ES-I3 (cell line): ENCODE results near the gene WTAP.

ENCODE experiments used
- H3K36me3 ChIP-seq: 2 replicates; pipeline ENCODE4 v1.6.1; 2013; ENCODE audit warnings: mild to moderate bottlenecking, low read length, control low read depth, moderate library complexity; ENCODE audit not compliant: insufficient read depth
- H3K4me1 ChIP-seq: 2 replicates; pipeline ENCODE4 v1.6.1; 2013; ENCODE audit warnings: mild to moderate bottlenecking, control low read depth, low read length; ENCODE audit not compliant: insufficient read depth
- H3K9ac ChIP-seq: 2 replicates; pipeline ENCODE4 v1.6.1; 2013; ENCODE audit warnings: low read depth, mild to moderate bottlenecking, low read length, moderate library complexity
- H3K9me3 ChIP-seq: 2 replicates; pipeline ENCODE4 v1.6.1; 2013; ENCODE audit warnings: mild to moderate bottlenecking, low read length, moderate library complexity; ENCODE audit not compliant: control insufficient read depth, insufficient read depth

WTAP gene

DNA sequence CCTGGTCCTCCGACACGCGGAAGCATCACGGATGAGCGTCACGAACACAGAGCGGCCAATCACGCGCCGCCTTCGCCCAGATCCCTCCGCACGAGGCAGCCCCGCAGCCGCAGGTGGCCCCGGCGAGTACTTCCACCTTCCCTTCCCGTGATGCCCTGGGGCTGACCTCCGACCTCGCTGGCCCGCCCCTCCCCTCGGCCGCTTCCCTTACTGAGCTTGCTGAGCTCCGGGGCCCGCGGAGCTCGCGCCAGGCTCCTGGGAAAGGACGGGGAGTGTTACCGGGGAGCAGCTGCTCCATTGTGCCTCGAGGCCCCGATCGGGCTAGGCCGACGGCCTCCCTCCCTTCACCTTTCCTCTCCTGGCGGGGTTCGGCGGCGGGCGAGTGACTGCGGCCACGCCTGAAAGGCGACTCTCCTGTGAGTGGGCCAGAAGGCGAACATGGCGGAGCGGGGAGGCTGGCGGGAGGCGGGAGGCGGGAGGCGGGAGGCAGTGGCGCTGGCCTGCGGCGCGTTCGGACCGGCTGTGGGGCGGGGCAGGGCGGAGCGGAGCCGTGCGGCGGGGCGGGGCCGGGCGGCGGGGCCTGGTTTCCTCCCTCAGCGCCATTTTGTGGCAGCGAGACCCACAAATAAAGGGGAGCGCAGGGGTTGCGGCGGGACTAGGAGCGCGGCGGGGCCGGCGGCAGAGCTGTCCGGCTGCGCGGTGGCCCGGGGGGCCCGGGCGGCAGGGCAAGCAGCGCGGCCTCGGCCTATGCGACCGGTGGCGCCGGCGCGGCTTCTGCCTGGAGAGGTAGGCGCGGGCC lies at the start of gene WTAP:
Gene WTAP, plus strand, starts transcription at position 589 of the 799 bp plus-strand sequence. CDS start 8,760 bp downstream, outside the sequence.
- Histone ChIP-seq H3K4me1 (peaks cover 11% of the 10 kb centered on the region; the same call in 1 of the 2 replicates), H3K9ac (peak within 1 kb of the TSS; percentile 95), H3K9me3 (no peaks in the 10 kb centered on the region), H3K36me3 (no peaks in the 10 kb centered on the region)

DNA sequence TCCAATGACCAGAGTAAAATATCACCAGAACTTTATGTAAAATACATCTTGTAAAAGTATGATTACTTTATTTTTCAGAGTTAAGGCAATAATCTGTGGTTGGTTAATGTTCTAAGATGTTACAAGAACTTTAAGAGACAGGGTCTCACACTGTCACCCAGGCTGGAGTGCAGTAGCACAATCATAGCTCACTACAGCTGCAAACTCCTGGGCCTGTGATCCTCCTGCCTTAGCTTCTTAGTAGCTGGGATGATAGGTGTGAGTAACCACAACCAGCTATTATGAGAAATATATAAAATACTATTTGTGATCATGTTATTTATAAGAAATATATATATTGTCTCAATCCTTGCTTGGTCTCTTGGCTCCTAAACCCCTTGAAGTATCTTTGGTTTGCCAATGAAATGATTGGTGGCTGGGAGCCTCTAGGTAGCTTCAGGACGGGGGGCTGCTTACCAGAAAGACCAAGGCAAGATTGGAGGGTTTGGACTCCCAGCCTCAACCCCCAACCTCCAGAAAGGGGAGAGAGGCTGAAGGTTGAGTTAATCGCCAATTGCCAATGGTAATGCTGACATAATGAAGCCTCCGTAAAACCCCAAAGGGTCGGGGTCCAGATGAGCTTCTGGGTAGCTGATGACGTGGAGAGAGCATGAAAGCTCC lies 49.7 kb upstream of the WTAP start:
- Histone ChIP-seq H3K36me3 (peaks cover 7% of the 10 kb centered on the region; the same call in 1 of the 2 replicates), H3K4me1 (no peaks in the 10 kb centered on the region), H3K9me3 (no peaks in the 10 kb centered on the region), H3K9ac (no peak overlapping the region)

DNA sequence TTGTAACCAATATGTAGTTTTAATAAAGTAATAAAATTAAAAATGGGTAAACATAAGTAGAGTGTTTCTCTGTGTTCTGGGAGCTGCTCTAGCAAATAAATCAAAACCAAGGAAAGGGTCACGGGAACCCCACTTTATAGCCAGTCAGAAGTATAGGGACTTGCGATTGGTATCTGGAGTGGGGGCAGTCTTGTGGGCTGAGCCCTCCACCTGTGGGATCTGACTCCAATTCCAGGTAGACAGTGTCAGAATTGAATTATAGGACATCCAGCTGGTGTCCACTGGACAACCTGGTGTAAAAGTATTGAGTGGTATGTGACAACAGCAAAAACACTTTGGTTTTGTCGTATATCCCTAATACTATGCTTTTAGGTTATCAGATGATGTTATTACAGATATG lies 48.7 kb upstream of the WTAP start:
- Histone ChIP-seq H3K9ac (no peak overlapping the region), H3K9me3 (no peaks in the 10 kb centered on the region), H3K36me3 (peaks cover 7% of the 10 kb centered on the region; the same call in 1 of the 2 replicates), H3K4me1 (no peaks in the 10 kb centered on the region)

DNA sequence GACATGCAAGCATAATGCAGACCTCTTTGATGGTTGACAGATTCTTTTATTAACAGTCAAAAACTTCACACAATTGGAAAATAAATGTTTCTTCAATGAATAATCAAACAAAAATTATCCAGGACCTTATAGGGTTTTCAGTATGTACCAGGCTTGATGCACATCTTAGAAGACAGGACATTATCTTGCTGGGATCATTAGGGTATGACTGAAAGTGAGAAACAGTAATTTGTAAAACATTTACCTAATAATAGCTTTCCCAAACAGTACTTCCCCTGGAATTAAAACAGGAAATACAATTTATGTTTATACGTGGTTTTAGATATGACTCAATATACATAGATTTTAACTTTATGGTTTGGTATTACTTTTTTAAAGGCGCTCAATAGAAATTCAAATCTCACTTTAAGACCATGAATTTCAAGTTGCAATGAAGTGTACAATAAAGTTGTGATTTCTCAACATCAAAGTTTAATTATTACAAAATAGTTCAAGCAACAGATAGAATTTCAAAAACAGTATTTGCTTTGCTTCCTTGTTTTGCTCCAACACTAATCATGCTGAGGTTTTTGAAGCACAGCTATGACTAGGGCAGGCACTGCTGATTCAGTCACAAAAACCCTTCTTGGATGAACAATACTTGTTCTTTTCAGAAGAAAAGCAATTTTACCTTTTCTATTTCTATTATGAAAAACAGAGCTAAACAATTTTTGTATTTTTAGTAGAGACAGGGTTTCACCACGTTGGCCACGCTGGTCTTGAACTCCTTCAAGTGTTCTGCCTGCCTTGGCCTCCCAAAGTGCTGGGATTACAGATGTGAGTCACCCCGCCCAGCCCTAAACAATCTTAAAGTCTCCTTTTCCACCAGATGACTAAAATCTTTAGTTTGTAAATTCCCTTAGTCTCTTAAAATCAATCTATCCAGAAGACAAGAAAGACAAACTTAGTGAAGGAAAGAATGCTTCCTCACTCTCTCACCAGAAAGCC lies 47.9 kb upstream of the WTAP start:
- no peak overlapping the region for H3K9ac ChIP-seq
- H3K9me3 ChIP-seq = no peaks in the 10 kb centered on the region
- H3K4me1 ChIP-seq = no peaks in the 10 kb centered on the region
- peaks cover 7% of the 10 kb centered on the region; the same call in 1 of the 2 replicates for H3K36me3 ChIP-seq

DNA sequence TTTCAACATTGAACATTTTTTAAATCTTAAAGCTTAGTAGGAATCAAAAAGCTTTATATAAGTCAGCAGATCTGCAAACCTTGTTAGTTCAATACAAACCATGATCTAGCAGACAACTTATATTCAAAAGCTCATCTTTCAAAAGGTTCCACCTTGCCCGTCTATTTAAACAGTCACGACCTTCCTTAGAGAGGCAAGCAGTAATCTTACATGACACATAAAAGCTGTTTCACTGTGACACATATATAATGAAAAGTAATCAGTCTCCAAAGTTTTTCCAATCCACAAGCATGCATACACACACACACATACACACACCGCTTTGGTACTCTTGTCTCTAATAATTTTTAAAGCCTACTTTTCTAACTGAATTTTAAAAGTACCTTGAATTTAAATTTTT lies 47.2 kb upstream of the WTAP start:
- H3K36me3 ChIP-seq = peaks cover 7% of the 10 kb centered on the region; the same call in 1 of the 2 replicates
- no peak overlapping the region for H3K9ac ChIP-seq

DNA sequence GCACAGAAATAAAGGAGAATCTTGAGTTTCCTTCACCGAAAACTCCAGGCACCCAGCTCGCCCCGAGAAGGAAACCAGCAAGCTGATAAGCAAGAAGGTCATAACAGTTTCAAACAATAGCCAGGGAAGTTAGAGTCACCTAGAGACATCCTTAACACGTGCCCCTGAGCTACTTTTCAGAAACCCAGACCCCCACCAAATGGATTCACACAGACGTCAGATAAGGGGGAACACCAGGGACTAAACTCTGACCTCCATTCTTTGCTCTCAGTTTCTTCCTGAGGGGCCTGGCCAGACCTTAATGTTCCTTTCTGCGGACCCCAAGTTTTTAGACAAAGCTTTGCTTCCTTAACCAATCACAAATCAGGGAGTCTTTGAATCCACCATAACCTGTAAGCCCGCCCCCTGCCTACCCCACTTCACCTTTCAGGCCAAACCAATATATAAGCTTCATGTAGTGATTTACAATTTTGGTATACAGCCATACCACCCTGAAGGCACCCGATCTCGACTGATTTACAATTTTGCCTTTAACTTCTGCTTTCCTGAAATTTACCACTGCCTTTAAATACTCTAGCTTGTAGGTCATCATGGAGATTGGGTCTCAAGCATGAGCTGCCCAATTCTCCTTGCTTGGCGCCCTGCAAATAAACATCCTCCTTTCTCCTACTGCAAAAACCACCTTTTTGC lies 46.0 kb upstream of the WTAP start:
- Histone ChIP-seq H3K9me3 (no peaks in the 10 kb centered on the region), H3K36me3 (peaks cover 7% of the 10 kb centered on the region; the same call in 1 of the 2 replicates), H3K4me1 (no peaks in the 10 kb centered on the region), H3K9ac (no peak overlapping the region)

More for the DNA sequence above, 47.2 kb upstream of the WTAP start:
- Histone ChIP-seq H3K9me3 (no peaks in the 10 kb centered on the region), H3K4me1 (no peaks in the 10 kb centered on the region)

DNA sequence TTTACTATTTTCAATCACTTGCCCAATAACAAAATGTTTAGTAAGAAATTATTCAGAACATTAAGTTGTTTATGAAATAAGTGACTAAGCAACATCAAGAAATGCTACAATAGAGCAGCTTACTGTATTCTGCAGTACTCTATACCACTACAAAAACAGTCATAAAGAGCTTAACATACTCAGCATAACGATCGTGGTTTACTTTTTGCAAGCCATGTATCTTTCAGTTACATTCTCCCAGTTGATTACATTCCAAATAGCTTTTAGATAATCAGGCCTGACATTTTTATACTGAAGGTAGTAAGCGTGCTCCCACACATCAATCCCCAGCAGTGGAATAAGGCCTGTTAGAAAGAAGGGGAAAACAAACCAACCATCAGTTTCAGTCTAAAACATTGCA lies 45.0 kb upstream of the WTAP start:
- Histone ChIP-seq H3K9ac (no peak overlapping the region), H3K9me3 (no peaks in the 10 kb centered on the region), H3K36me3 (peaks cover 7% of the 10 kb centered on the region), H3K4me1 (no peaks in the 10 kb centered on the region)

DNA sequence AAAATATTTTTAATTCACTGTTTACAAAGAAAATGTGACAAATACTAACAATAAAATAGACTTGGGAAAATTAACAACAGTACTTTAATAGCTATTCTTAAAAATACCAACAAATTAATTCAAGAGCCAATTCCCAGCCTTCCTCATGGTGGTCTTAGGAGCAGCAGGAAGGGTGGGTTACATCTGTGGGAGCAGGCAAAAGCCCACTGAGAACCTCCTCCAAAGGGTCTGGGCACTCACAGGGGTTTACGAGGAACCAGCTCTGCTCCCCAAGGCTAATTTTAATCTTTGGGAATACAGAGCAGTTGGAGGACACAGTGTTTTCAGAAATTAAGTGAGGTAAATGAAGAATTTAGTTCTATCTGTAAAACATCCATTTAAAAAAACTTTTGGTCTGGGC lies 44.5 kb upstream of the WTAP start:
- H3K9ac ChIP-seq = no peak overlapping the region
- no peaks in the 10 kb centered on the region for H3K9me3 ChIP-seq
- H3K36me3 ChIP-seq = peaks cover 8% of the 10 kb centered on the region
- no peaks in the 10 kb centered on the region for H3K4me1 ChIP-seq

DNA sequence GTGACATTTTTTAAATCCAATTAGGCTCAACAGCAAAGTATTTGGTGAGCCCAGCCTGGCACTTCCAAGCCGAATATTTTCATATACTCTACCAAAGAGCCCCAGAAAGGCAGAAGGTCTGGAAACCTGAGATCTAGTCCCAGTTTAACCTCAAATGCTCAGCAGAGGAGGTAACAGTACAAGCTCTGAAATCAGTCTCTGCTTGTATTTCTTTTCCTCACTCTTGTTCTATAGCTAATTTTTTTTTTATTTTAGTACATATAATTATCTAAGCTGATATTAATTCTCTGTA lies 43.3 kb upstream of the WTAP start:
- Histone ChIP-seq H3K9ac (no peak overlapping the region), H3K9me3 (no peaks in the 10 kb centered on the region), H3K36me3 (peaks cover 8% of the 10 kb centered on the region), H3K4me1 (no peaks in the 10 kb centered on the region)

DNA sequence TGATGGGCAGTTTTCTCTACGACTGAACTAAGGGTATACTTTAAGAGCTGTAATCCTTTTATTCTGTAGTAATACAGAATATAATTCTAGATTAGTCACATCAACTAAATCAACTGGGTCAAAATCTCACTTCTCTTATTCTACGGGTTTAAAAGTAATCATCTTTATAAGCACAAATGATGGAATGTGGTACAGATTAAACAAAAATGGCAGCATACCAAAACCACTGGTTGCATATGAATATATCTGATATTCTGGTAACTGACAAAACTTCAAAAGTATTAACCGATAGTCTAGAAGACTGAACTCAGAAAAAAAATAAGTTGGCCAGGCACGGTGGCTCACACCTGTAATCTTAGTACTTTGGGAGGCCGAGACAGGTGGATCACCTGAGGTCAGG lies 41.3 kb upstream of the WTAP start:
- Histone ChIP-seq H3K36me3 (peaks cover 6% of the 10 kb centered on the region), H3K9me3 (no peaks in the 10 kb centered on the region), H3K9ac (no peak overlapping the region), H3K4me1 (no peaks in the 10 kb centered on the region)

DNA sequence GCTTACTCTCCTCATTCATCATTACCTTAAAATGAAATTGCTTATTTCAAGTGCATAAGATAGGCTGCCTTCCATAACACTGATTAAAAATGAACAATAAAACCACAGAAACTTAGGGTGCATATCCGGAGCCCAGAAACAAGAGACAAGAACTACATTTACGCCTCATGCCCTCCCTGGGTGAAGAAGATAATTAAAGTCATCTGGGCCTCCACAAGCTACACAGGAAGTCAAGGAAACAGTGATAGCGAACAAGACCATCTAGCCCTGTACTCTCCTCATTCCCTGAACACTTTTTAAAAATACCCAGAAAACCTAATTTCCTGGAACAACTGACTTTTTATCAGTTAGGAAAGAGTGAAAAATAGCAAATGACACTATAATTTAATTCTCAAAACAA lies 40.6 kb upstream of the WTAP start:
- Histone ChIP-seq H3K4me1 (no peaks in the 10 kb centered on the region), H3K9ac (no peak overlapping the region), H3K9me3 (no peaks in the 10 kb centered on the region), H3K36me3 (peaks cover 4% of the 10 kb centered on the region)

DNA sequence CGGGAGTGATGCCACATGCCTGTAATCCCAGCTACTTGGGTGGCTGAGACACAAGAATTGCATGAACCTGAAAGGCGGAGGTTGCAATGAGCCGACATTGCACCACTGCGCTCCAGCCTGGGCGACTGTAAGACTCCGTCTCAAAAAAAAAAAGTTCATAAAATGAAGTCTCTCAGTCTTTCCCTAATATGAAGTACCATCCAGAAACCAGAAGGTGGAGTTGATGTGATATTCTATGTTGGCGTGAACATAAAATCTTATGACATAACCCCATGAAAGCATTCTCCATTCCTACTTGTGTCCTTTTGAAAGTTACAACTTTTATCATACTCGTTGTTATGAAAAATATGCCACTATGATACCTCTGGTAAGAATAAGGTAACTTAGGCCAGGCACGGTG lies 40.0 kb upstream of the WTAP start:
- H3K9ac ChIP-seq = no peak overlapping the region
- no peaks in the 10 kb centered on the region for H3K4me1 ChIP-seq
- H3K36me3 ChIP-seq = peaks cover 4% of the 10 kb centered on the region
- no peaks in the 10 kb centered on the region for H3K9me3 ChIP-seq

DNA sequence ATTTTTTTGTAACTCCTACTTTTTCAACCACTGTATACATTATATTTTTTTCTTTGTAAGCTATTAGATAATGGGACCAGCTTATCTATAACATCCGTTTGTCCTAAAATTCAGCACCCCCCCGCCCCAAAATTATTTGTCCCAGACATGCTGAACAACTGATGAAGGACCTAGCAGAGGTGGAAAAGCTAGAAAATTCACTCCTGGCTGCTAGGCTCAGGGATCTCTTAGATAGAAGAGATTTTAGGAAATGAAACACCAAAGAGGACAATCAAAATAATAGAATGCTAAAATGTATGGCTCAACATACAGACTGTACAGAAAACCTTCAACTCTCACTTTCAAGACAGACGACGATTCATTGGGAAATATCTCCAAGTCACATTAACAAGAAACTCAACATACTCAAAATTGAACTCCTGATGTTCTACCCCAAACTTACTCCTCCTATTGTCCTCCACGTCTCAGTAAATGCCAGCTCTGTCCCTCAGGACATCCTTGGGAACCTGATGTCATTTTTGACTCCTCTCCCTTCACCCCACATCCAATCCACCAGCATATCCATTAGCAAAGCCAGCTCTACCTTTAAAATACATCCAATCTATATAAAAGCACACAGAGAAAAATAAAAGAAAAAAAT lies 38.9 kb upstream of the WTAP start:
- Histone ChIP-seq H3K36me3 (peaks cover 4% of the 10 kb centered on the region), H3K9ac (no peak overlapping the region), H3K4me1 (no peaks in the 10 kb centered on the region)

More for the DNA sequence above, 38.9 kb upstream of the WTAP start:
- no peaks in the 10 kb centered on the region for H3K9me3 ChIP-seq
